ENCODE results near the gene FASN. TPM values are rescaled to one million over a fixed set of nuclear protein-coding genes. Genes with fewer than 3 reads are reported as not detected.

FASN gene
- polyA plus RNA-seq, 1 donor from 2014 or later: 26.4 TPM

DNA sequence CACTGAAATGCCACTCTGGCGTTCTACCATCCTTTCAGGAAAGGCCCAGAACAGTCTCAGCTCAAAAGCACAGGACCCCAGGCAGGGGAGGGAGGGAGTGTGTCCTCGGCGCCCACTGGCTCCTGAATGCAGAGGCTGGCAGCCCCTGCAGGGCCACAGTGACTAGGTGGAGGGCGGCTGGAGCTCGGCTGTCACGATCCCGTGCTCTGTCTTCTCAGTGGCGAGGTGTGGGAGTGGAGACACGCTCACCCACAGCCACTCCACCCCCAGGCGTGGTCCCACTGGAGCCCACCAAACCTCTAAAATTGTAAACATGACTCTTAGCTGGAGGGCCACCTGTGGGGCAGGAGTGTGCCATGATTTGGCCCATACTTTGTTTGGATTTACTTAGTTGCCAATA lies 16.4 kb upstream of the FASN start:
- Histone ChIP-seq H3F3A (ENCODE audit: insufficient read depth, low read length, poor library complexity, severe bottlenecking) (no peaks in the 10 kb centered on the region), H3K9me2 (ENCODE audit: insufficient read depth, low read length) (no peaks in the 10 kb centered on the region), H3K36me3 (ENCODE audit: insufficient read depth, low read length) (no peaks in the 10 kb centered on the region), H3K4me3 (ENCODE audit: low read length) (no peak overlapping the region), H3K27ac (ENCODE audit: low read length) (no peak overlapping the region), H4K20me1 (ENCODE audit: insufficient read depth) (no peaks in the 10 kb centered on the region), H3K9me3 (ENCODE audit: low read length) (no peaks in the 10 kb centered on the region), H3K79me2 (replicated peaks; ENCODE audit: insufficient read depth, low read length) (no peaks in the 10 kb centered on the region), H2AFZ (ENCODE audit: low read depth, low read length) (no peak overlapping the region), H3K27me3 (ENCODE audit: insufficient read depth, low read depth, low read length) (no peaks in the 10 kb centered on the region), H3K4me2 (ENCODE audit: low read length) (no peak overlapping the region), H3K9ac (ENCODE audit: low read length) (no peak overlapping the region)
- TF ChIP-seq, protein P1, sequence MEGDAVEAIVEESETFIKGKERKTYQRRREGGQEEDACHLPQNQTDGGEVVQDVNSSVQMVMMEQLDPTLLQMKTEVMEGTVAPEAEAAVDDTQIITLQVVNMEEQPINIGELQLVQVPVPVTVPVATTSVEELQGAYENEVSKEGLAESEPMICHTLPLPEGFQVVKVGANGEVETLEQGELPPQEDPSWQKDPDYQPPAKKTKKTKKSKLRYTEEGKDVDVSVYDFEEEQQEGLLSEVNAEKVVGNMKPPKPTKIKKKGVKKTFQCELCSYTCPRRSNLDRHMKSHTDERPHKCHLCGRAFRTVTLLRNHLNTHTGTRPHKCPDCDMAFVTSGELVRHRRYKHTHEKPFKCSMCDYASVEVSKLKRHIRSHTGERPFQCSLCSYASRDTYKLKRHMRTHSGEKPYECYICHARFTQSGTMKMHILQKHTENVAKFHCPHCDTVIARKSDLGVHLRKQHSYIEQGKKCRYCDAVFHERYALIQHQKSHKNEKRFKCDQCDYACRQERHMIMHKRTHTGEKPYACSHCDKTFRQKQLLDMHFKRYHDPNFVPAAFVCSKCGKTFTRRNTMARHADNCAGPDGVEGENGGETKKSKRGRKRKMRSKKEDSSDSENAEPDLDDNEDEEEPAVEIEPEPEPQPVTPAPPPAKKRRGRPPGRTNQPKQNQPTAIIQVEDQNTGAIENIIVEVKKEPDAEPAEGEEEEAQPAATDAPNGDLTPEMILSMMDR (IDR thresholded peaks at IDR 0.05; ENCODE audit: poor library complexity, severe bottlenecking): no peak
- TF ChIP-seq, protein P2, sequence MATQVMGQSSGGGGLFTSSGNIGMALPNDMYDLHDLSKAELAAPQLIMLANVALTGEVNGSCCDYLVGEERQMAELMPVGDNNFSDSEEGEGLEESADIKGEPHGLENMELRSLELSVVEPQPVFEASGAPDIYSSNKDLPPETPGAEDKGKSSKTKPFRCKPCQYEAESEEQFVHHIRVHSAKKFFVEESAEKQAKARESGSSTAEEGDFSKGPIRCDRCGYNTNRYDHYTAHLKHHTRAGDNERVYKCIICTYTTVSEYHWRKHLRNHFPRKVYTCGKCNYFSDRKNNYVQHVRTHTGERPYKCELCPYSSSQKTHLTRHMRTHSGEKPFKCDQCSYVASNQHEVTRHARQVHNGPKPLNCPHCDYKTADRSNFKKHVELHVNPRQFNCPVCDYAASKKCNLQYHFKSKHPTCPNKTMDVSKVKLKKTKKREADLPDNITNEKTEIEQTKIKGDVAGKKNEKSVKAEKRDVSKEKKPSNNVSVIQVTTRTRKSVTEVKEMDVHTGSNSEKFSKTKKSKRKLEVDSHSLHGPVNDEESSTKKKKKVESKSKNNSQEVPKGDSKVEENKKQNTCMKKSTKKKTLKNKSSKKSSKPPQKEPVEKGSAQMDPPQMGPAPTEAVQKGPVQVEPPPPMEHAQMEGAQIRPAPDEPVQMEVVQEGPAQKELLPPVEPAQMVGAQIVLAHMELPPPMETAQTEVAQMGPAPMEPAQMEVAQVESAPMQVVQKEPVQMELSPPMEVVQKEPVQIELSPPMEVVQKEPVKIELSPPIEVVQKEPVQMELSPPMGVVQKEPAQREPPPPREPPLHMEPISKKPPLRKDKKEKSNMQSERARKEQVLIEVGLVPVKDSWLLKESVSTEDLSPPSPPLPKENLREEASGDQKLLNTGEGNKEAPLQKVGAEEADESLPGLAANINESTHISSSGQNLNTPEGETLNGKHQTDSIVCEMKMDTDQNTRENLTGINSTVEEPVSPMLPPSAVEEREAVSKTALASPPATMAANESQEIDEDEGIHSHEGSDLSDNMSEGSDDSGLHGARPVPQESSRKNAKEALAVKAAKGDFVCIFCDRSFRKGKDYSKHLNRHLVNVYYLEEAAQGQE (IDR thresholded peaks at IDR 0.05; ENCODE audit: borderline replicate concordance): no peak
- no peak for TF ChIP-seq SMC3 (conservative IDR thresholded peaks at IDR 0.05; ENCODE audit: poor library complexity)
- TF ChIP-seq RAD21 (conservative IDR thresholded peaks at IDR 0.05): no peak
- no peak for TF ChIP-seq TAF1 (IDR thresholded peaks at IDR 0.05; ENCODE audit: low read depth)
- no peak for TF ChIP-seq EP300 (conservative IDR thresholded peaks at IDR 0.05; ENCODE audit: poor library complexity, severe bottlenecking)
- no peak for TF ChIP-seq EZH2 (IDR thresholded peaks at IDR 0.05; ENCODE audit: borderline replicate concordance, insufficient read depth, low read length, poor library complexity, severe bottlenecking)
- no peak for TF ChIP-seq POLR2AphosphoS5 (IDR thresholded peaks at IDR 0.05)
- no peak for TF ChIP-seq MXI1 (conservative IDR thresholded peaks at IDR 0.05; ENCODE audit: poor library complexity, severe bottlenecking)

DNA sequence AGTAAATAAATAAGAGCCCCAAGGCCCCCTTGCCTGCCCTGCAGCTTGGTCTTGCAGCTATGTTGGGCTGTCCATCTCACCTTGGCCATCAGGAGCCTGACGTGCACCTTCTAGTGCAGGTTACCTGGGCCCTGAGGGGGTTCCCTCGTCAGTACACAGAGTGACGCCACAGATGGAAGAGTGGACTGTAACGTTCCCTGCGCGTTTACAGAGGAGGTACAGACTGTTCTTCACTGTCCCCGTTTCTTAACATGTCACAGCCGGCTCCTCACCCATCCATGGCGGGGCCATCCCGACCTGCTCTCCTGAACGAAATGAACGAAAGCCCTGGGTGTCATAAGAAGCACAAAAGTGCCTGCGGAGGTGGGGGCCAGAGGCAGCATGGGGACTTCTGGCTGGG lies 15.9 kb upstream of the FASN start:
- Histone ChIP-seq H3K27me3 (ENCODE audit: insufficient read depth, low read depth, low read length) (no peaks in the 10 kb centered on the region), H3K27ac (ENCODE audit: low read length) (no peak overlapping the region), H3F3A (ENCODE audit: insufficient read depth, low read length, poor library complexity, severe bottlenecking) (no peaks in the 10 kb centered on the region), H3K79me2 (replicated peaks; ENCODE audit: insufficient read depth, low read length) (no peaks in the 10 kb centered on the region), H3K9me2 (ENCODE audit: insufficient read depth, low read length) (no peaks in the 10 kb centered on the region), H3K36me3 (ENCODE audit: insufficient read depth, low read length) (no peaks in the 10 kb centered on the region), H3K9ac (ENCODE audit: low read length) (no peak overlapping the region), H4K20me1 (ENCODE audit: insufficient read depth) (no peaks in the 10 kb centered on the region), H3K4me3 (ENCODE audit: low read length) (no peak overlapping the region), H3K4me2 (ENCODE audit: low read length) (no peak overlapping the region), H3K9me3 (ENCODE audit: low read length) (no peaks in the 10 kb centered on the region), H2AFZ (ENCODE audit: low read depth, low read length) (no peak overlapping the region)
- no peak for TF ChIP-seq TAF1 (IDR thresholded peaks at IDR 0.05; ENCODE audit: low read depth)
- TF ChIP-seq, protein P2 (IDR thresholded peaks at IDR 0.05; ENCODE audit: borderline replicate concordance): no peak
